ENCODE data around the gene HDLBP.
"Not testable (repeated sequence)": the region's sequence is repeated elsewhere in the genome, so short reads cannot be mapped to it uniquely, and the experiment has no call there.

Gene HDLBP

DNA sequence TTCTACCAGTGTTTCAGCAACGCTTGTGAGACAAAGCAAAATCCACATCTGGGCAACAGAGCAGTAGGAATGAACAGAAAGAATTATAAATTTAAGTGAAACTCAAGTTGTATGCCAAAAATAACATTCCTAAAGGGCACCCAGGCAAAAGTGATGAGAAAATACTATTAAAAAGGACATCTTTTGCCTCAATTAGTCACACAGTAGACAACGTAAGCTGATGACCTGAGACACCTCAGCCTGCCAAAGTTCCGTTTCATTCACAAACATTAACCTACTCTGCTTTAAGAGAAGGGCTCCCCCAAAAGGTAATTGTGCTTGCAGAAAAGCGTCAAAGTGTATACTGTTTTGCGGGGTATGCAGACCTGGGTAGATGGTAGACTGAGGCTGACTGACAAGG is 7.2 kb downstream of the HDLBP start:
- no peak for DNase-seq (ENCODE audit: low spot score)

DNA sequence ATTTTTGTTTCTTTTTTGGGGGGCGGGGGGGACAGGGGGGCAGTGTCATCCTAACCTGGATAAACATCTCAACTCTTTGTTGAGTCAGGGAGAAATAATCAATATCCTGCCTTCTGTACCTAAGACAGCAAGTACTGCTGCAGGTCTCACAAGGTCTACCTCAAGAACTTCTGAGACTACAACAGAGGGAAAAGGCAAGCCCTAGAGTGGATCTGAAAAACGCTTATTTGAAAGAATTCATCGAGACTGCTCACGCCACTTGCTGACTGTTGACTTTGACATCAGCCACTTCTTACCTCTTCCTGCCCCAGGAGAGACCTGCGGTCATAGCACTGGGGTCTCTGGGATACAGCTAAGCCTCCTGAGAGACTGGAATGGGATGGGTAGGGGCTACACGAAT is 8.4 kb downstream of the HDLBP start:
- DNase-seq (ENCODE audit: low spot score), result no peak

DNA sequence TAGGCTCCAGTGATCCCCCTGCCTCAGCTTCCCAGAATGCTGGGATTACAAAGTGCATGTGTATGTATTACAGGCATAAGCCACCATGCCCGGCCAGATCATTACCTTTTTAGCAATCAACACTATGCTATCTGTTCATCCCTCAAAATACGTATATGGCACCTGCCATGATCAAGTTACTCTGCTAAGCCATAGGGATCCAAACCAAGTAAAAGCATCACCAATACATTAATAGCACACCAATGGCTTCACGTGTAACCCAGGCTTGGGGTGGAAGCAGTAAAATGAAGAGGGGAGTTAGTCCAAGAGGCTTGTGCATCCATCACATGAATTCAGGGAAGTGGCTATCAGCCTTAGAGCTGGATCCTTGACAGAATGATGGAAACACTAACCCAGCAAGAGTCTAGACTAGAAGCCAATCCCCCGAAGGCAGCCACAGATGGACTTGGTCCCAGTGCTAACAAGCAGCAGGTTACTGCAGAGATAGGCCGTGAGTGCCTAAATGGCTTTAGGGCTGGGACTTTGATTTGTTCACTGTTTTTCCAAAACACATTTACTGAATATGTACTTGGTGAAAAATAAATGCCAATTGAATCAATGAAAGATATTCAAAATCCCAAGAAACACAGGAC is 11.3 kb downstream of the HDLBP start:
- no peak for DNase-seq (ENCODE audit: low spot score)

DNA sequence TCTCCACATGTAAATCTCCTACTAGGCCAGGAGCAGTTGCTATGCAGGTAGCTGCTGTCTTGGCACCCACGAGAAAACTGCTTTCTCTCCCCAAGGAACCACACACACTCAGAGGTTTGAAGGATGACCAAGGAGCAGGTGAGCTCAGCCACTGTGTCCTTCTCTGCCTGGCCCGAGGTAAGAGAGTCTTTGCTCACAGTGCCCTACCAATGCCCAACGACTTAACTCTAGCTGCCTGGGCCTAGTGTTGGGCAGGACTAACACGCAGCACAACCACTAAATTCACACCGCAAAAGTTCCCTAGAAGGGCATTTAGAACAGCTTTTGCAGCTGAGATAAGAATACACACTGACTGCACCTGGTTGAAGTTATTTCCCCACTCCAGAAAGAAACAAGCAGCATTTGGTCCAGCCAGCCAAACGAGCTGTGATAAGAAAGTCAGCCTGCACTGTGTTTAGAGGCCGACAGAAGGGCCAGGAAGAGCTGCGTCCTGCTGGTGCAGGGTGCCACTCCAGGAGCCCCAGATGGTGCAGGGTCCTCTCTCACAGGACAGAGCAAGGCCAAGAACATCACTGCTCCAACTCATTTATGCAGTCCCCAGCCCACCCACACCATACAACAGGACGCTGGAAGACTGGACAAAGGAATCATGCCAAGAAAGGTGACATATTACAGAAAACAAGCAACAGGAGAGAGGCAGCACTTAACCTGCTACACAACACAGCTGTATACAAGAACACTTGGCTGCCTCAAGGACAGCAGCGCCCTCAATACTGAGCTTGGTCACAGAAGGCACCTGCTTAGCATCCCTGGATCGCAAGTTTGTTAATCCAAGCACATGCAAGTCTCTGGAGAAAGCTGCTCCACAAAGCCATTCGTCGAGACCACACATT is 12.5 kb downstream of the HDLBP start:
- DNase-seq (ENCODE audit: low spot score), result no peak

DNA sequence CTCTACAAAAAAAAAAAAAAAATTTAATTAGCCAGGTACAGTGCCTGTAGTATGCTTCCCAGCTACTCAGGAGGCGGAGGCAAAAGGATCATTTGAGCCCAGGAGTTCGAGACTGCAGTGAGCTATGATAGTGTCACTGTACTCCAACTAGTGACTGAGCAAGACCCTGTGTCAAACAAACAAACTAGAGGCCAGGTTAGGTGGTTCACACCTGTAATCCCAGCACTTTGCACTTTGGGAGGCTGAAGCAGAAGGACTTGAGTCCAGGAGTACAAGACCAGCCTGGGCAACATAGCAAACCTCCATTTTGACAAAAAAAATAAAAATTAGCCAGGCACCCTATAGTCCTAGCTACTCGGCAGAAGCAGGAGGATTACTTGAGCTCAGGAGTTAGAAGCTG is 13.4 kb downstream of the HDLBP start:
- no peak for DNase-seq (ENCODE audit: low spot score)

DNA sequence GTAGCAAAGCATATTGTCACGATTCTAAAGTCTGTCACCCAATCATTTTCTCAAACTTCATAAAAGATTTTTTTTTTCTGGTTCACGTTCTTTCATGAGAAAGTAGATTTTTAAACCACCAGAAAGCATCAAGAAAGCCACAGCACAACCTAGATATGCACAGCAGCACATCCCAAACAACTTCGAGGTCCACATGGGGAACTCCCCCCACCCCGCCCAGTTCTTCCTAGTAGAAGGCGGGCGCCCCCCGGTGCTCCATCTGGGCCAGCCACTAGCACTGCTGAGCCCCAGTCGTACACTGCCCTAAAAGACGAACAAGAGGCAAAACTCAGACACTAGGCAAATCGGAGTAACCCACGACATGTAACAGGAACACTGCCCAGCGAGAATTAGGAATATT is 15.5 kb downstream of the HDLBP start:
- no peak for DNase-seq (ENCODE audit: low spot score)

DNA sequence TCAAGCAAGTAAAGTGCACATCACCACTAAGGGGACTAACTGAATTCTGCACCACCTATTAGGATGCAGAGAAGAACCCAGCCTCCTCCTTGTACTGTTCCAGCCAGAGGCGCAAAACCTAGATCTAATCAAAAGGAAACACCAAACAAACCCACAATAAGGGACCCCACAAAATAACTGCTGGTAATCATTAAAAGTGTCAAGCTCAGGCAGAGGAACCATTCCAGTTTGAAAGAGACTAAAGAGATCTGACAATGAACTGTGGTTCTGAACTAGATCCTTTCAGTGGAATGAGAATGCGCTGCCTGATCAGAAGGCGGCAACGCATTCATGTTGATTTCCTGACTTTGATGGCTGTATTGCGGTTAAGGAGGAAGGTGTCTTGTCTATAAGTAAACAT is 16.8 kb downstream of the HDLBP start:
- no peak for DNase-seq (ENCODE audit: low spot score)

DNA sequence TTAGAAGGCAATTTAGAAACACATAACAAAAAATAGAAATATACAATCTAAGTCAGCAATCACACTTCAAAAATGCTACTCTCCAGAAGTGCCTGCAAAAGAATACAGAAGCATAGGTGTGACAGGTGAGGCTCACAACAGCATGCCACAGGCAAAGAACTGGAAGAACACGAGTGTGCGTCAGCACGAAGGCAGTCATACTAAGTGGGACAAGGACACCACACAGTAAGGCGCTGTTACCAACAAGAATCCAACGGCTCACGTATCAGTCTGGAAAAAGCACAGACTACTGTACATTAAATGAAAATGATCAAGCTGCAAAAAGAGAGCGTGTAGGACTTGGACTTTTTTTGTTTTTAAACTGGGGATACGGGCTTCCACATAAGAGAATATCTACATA is 18.7 kb downstream of the HDLBP start:
- no peak for DNase-seq (ENCODE audit: low spot score)

DNA sequence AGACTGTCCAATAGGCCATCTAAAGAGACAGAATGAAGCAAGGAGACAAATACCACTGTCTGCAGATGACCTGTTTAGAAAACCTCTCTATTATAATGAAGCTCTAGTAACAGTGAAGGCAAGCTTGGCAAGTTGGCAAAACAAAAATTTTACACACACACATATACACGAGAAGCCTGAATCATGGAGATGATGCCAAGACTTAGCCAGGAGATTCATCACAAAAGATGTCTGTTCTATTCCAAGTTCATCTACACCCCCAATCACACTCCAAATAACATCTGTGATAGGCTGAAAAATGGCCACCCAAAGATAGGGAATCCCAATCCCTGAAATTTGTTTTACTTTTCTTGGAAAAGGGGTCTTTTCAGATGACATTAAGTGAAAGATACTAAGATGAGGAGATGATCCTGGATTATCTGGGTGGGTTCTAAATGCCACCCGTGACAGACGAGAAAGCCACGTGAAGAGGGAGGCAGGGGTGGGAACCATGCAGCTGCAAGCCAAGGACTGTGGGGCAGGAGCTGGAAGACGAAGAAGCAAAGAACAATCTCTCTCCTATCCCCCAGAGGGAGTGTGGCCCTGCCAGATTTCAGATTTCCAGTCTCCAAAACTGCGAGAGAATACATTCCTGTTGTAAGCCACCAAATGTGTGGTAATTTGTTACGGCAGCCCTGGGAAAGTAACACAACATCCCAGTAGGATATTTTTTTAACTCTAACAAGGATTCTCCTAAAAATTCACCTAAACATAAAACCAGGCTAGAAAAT is 20.0 kb downstream of the HDLBP start:
- peak; percentile 29 for DNase-seq (ENCODE audit: low spot score)

DNA sequence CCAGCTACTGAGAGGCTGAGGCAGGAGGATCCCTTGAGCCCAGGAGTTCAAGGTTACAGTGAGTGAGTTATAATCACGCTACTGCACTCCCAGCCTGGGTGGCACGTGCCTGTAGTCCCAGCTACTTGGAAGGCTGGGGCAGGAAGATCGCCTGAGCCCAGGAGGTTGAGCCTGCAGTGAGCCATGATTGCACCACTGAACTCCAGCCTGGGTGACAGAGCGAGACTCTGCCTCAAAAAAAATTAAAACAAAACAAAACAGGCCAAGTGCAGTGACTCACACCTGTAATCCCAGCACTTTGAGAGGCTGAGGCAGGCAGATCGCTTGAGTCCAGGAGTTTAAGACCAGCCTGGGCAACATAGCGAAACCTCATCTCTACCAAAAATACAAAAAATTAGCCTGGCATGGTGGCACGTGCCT is 22.1 kb downstream of the HDLBP start:
- not testable (repeated sequence) for DNase-seq (ENCODE audit: low spot score)

DNA sequence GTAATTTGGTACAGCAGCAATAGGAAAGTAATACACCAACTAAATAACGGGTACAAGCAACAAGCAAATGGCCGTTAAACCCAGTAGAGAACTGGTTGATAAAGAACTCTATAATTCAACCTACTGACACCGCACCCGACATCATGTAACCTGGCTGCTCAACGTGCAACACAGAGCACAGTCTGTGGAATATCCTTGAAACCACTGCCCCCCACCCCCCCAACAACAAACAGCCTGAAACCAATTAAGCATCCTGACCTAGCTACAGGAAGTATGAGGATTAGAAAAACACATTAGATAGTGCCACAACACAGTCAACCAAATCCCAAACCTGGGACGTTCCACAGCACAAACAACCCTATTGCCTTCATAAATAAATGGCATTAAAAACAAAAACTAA is 23.5 kb downstream of the HDLBP start:
- no peak for DNase-seq (ENCODE audit: low spot score)

DNA sequence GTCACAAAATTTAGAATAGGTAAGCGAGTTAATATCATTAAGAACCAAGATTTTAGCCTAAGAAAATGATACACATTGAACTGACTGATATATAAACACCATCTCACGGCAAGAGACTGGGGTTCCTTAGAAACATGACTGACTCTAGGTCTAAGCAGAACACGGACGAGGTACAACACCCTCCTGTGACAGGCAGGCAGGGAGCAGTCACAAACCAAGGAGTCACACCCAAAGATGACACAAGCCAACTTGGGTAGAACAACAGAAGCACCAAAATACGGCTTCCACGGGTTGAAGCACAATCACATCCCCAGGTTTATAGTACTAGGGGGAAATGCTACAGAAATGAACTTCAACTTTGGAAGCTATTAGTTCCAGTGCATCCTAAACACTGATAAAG is 24.3 kb downstream of the HDLBP start:
- no peak for DNase-seq (ENCODE audit: low spot score)

DNA sequence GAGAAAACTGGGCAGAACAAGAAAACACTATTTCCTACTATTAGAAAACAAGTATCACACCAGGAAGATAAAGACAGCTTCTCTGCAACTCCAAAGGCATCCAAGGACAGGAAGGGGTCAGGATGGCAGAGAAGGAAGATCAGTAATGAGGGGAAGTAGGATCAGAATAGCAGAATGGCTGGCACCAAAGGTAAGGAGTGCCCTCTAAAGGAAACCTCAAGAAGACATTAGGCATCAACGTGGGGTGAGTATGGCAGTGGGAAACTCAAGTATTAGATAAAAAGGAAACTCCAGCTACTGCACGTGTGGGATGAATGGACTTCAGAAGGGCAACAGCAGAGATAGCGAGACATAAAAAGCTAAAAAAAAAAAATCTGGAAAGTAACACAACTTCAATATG is 25.9 kb downstream of the HDLBP start:
- DNase-seq (ENCODE audit: low spot score), result no peak

DNA sequence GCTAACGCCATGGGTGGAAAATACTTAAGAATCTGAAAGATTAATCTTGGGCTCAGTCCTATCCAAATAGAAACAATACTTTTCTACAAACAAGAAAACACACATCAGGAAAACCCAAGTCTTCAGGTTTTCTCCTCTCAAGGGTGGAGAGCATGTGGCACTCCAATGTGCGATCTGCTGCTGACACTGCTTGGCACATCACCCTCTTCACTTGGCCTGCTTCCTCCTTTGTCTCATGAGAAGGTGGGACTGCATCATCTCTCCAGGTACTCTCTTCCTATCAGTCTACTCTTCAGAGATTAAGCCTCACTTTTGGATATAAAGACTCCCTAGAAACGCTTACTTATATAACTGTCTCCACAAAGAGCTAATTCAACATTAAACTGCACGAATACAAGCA is 26.4 kb downstream of the HDLBP start:
- DNase-seq (ENCODE audit: low spot score), result no peak

DNA sequence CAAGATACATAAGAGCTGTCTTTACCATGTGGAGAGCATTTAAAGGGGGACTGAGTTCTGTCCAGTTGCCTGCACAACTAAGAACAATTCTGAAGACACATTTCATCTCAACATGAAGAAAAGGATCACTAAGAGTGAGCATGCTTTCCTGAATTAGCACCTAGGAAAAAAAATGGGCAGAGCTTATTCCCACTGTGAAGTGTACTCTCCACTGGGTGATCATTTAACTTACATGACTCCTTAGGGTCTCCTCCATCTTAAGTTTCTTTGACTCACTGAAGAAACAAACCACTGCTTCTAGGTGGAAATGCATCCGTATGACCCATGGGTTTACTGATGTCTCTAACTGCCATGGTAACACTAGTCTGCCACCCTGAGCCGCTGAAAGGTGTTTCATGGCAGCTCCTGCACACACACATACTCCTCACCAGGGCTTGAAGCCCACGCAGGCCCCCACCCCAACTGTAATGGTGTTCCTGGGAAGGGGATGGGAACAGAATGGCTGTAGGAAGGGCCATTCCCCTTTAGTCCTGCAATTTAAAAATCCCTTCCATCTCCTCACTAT is 27.1 kb downstream of the HDLBP start:
- DNase-seq (ENCODE audit: low spot score), result no peak

DNA sequence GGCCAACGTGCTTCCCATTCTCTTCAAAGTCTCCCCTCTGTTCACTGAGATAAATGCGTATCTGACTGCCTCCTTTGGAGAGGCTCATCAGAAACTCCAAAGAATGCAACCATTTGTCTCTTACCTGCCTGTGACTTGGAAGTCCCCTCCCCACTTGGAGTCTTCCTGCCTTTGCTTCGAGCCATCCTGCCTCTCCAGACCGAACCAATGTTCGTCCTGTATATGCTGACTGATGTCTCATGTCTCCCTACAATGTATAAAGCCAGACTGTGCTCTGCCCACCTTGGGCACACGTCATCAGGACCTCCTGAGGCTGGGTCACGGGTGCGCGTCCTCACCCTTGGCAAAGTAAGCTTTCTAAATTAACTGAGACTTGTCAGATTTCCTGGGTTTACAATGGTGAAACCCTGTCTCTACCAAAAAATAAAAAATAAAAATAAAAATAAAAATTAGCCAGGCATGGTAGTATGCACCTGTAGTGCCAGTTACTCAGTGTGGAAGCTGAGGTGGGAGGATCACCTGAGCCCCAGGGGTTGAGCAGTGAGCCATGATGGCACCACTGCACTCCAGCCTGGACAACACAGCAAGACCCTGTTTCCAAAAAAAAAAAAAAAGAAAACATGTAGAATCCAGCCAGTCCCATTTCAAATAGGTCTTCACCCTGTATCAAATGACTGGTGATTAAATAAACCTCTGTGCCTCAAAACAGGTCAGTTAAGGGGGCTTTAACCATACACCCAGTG is 29.0 kb downstream of the HDLBP start:
- no peak for DNase-seq (ENCODE audit: low spot score)

DNA sequence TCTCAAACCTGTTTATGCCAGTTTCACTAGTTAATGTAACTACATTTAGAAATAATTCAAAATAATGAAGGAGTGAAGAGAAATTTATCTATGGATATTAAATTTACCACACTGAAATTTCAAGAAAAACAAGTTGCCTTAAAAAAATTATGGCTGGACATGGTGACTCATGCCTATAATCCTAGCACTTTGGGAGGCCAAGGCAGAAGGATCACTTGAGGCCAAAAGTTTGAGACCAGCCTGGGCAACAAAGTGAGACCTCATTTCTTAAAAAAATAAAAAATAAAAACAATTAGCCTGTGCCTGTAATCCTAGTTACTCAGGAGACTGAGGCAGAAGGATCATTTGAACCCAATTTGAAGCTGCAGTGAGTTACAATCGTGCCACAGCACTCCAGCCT is 29.9 kb downstream of the HDLBP start:
- no peak for DNase-seq (ENCODE audit: low spot score)

DNA sequence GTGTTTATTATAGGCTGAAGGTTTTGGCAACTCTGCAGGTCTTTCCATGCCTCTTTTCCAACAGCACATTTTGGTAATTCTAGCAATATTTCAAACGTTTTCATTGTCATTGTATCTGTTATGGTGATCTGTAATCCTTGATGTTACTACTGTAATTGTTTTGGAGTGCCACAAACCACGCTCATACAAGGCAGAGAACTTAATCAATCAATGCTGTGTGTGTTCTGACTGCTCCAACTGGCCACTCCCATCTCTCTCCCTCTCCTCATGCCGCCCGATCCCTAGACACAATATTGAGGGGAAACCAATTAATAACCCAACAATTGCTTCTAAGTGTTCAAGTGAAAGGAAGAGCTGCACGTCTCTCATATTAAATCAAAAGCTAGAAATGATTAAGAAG is 32.9 kb downstream of the HDLBP start:
- DNase-seq (ENCODE audit: low spot score), result no peak

DNA sequence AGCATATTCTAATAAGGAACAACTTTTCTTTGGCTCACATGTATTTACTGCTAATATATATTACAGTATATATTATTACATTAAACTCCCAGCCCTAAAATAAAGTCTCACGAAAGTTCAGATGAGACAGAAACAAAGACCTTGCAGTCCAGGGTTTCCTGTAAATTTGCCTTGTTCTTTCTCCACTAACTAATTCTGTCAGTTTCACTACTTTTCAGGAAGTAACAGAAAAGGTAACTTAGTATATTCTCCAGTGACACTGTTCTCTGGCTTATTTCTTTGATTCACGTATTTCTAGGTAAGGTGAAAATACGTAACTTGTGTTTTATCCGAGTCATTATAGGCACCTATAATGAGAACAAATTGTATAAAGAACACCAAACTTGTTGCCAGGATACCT is 35.2 kb downstream of the HDLBP start:
- no peak for DNase-seq (ENCODE audit: low spot score)

DNA sequence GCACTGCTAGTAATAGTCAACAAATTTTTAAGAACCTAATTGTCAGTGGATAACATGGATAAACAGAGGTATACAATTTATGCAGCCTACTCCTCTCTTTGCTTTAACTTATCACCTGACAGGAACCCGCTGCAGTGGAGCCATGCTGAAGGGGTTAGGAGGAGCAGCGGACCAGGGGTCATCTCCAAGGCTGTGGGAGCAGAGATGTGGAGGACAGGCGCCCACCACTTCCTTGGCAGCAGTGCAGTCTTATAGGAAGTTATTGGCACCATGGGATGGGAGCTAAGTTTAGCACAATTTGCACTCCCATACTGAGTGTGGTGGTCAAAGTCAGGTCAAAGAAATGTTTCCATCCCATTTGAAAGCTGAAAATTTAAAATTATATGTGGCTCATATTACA is 35.6 kb downstream of the HDLBP start:
- no peak for DNase-seq (ENCODE audit: low spot score)

DNA sequence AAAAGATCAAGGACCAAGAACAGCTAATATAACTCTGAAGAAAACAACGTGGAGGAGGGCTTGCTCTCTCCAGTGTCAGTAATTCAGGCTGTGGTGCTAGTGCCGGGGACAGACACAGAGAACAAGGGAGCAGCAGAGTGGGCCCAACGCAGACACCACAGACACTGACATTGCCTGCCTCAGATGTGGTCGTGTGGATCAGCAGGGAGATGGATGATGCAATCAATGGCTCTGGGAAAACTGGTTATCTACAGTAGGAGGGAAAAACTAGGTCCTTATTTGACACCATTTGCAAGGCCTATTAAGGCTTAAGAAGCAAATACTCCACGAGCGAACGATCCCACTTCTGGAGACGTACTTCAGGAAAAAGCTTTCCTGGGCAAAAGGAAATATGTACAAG is 36.1 kb downstream of the HDLBP start:
- no peak for DNase-seq (ENCODE audit: low spot score)

DNA sequence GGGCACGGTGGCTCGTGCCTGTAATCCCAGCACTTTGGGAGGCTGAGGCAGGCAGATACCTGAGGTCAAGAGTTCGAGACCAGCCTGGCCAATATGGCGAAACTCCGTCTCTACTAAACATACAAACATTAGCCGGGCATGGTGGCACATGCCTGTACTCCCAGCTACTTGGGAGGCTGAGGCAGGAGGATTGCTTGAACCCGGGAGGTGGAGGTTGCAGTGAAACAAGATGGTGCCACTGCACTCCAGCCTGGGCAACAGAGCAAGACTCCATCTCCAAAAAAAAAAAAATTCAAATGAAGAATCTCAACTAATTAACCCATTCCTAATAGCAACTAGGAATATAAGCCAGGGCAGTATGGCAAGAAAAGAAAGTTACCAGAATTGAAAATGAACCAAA is 37.2 kb downstream of the HDLBP start:
- not testable (repeated sequence) for DNase-seq (ENCODE audit: low spot score)

All from GM03348 (cell line).